ENCODE data around the gene DCUN1D2. TPM values are rescaled to one million over a fixed set of nuclear protein-coding genes. Genes with fewer than 3 reads are reported as not detected.

The DCUN1D2 gene
- total RNA-seq = 9.9 and 12.9 TPM in 2 replicates

DNA sequence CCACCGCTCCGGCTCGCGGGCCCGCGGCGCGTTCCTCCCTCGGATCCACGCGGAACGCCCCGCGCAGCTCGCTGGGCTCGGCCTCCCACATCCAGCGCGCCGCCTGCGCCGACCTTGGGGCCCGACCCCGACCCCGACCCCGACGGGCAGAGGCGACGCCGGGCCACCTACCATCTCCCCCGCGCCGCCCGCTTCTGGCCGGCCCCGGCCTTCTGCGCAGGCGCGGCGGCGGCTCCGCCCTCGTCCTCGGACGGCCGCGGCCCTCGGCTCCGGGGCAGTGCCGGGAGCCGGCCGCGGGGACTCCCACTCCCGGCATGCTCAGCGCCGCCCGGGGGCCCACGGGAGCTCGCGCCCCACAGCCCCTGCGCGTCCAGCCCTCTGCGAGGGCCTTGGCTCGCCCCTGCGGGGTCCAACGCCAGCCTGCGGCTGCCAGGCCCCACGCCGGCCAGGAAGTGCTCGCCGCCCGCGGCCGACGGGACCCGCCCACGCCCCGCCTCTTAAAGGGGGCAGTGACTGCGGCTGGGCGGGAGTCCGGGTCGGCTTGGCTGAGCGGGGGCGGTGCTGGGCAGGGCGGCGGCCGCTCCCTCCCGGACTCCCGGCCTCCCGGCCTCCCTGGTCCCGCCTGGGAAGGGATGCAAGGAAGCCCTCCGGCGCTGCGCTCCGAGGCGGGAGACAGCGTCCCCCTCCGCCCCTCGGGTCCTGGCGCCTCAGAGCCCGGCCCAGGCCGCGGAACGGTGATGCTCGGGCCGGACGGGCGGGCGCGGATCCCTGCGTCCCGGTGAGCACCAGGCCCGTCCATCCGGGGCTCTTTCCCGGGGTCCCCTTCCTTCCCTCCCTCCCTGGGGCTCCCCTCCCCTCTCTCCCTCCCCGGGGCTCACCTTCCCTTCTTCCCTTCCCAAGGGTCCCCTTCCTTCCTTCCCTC is at the start of gene DCUN1D2:
TSS of gene DCUN1D2 (minus strand) at position 216 of the 922 bp plus-strand sequence. CDS start at position 174, 42 bp downstream.
- Histone ChIP-seq H3K27me3 (ENCODE audit: control insufficient read depth, insufficient read depth, low read length) (no peaks in the 10 kb centered on the region), H3K4me3 (ENCODE audit: low read depth, low read length) (peak within 1 kb of the TSS; percentile 88), H3K36me3 (ENCODE audit: control insufficient read depth, insufficient read depth, low read length) (peaks cover 1% of the 10 kb centered on the region)
- TF ChIP-seq, protein P1, sequence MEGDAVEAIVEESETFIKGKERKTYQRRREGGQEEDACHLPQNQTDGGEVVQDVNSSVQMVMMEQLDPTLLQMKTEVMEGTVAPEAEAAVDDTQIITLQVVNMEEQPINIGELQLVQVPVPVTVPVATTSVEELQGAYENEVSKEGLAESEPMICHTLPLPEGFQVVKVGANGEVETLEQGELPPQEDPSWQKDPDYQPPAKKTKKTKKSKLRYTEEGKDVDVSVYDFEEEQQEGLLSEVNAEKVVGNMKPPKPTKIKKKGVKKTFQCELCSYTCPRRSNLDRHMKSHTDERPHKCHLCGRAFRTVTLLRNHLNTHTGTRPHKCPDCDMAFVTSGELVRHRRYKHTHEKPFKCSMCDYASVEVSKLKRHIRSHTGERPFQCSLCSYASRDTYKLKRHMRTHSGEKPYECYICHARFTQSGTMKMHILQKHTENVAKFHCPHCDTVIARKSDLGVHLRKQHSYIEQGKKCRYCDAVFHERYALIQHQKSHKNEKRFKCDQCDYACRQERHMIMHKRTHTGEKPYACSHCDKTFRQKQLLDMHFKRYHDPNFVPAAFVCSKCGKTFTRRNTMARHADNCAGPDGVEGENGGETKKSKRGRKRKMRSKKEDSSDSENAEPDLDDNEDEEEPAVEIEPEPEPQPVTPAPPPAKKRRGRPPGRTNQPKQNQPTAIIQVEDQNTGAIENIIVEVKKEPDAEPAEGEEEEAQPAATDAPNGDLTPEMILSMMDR (IDR thresholded peaks at IDR 0.05; ENCODE audit: insufficient read depth, low read length, poor library complexity, severe bottlenecking) = no peak
- DNase-seq (ENCODE audit: low read depth) = peak; percentile 74

DNA sequence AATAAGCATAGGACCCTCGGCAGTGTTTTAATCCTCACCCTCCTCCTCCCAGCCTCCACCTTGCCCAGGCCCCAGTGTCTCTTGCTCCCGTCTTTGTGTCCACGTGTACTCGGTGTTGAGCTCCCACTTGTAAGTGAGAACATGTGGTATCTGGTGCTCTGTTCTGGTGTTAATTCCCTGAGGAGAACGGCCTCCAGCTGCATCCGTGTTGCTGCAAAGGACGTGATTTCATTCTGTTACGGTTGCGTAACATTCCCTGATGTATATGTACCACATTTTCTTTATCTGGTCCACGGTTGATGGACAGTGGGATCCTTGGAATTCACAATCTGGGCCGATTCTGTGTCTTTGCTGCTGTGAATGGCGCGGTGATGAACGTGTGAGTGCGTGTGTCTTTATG is 49.3 kb upstream of the DCUN1D2 start:
- TF ChIP-seq, protein P1 (IDR thresholded peaks at IDR 0.05; ENCODE audit: insufficient read depth, low read length, poor library complexity, severe bottlenecking) = no peak
- Histone ChIP-seq H3K4me3 (ENCODE audit: low read depth, low read length) (no peak overlapping the region), H3K36me3 (ENCODE audit: control insufficient read depth, insufficient read depth, low read length) (no peaks in the 10 kb centered on the region), H3K27me3 (ENCODE audit: control insufficient read depth, insufficient read depth, low read length) (no peaks in the 10 kb centered on the region)
- no peak for DNase-seq (ENCODE audit: low read depth)

DNA sequence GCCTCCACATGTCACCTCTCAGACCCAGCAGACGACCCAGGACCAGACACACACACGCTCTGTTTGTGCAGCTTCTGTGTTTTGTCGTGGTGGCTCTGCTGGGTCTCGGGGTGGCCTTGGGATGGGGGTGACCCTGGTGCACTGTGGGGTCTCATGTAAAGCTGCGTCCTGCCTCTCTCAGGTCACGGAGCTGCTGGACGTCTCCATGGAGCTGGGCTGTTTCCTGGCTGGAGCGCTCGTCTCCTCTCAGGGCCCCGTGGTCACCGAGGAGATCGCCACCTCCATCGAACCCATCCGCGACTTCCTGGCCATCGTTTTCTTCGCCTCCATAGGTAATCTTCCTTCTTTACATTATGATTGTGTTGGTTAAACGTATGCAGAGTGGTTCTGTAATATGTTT is 48.7 kb upstream of the DCUN1D2 start:
- H3K36me3 ChIP-seq (ENCODE audit: control insufficient read depth, insufficient read depth, low read length) = no peaks in the 10 kb centered on the region

DNA sequence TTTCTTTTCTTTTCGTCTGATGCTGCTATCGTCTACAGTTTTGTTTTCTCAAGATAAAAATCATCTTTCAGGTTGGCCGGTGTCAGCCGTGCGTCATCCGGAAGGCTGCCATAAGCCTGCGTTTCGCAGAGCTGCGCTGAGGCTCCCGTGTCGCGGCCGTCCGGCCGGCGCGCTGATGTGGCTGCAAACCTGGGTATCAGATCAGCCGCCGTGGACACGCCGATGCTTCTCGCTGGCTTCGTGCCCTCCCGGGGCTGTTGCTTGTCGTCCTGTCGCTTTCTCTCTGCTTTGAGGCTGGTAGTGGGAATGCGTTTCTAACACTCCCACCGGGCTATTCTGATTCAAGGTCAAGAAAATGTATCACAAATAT is 48.2 kb upstream of the DCUN1D2 start:
- TF ChIP-seq, protein P1 (IDR thresholded peaks at IDR 0.05; ENCODE audit: insufficient read depth, low read length, poor library complexity, severe bottlenecking) = no peak
- H3K4me3 ChIP-seq (ENCODE audit: low read depth, low read length) = no peak overlapping the region

More for the DNA sequence above, 48.7 kb upstream of the DCUN1D2 start:
- Histone ChIP-seq H3K27me3 (ENCODE audit: control insufficient read depth, insufficient read depth, low read length) (no peaks in the 10 kb centered on the region), H3K4me3 (ENCODE audit: low read depth, low read length) (no peak overlapping the region)
- TF ChIP-seq, protein P1 (IDR thresholded peaks at IDR 0.05; ENCODE audit: insufficient read depth, low read length, poor library complexity, severe bottlenecking) = no peak
- DNase-seq (ENCODE audit: low read depth) = no peak

DNA sequence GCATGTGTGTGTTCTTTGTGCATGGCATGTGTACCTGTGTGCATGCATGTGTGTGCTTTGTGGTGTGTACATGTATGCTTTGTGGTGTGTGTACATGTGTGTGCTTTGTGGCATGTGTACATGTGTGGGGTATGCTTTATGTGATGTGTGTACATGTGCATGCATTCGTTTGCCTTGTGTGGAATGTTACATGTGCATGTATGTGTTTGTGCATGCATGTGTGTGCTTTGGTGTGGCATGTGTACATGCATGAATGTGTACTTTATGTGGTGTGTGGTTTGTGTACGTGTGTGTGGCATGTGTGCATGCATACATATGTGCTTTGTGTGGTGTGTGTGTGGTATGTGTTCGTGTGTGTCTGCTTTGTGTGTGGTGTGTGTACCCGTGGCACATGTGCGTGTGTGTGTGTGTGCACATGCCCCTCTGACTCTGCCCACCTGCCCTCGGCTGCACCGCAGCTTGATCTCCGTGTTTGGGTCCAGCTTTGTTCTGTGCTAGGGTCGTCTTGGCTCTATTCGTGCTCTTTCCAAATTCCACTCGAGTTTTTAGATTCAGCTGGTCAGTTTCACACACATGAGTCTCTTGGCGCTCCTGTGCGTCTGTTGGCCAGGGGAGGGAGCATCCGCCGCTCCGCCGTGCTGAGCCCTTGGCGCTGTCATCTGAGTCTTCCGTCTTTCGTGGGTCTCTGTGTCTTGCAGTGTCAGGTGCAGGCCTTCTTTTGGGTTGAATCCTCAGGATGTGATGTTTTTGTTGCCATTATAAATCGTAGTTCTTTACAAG is 47.6 kb upstream of the DCUN1D2 start:
- H3K27me3 ChIP-seq (ENCODE audit: control insufficient read depth, insufficient read depth, low read length) = no peaks in the 10 kb centered on the region
- H3K36me3 ChIP-seq (ENCODE audit: control insufficient read depth, insufficient read depth, low read length) = no peaks in the 10 kb centered on the region
- no peak for DNase-seq (ENCODE audit: low read depth)
- no peak overlapping the region for H3K4me3 ChIP-seq (ENCODE audit: low read depth, low read length)
- TF ChIP-seq, protein P1 (IDR thresholded peaks at IDR 0.05; ENCODE audit: insufficient read depth, low read length, poor library complexity, severe bottlenecking) = no peak

More for the DNA sequence above, 48.2 kb upstream of the DCUN1D2 start:
- no peaks in the 10 kb centered on the region for H3K36me3 ChIP-seq (ENCODE audit: control insufficient read depth, insufficient read depth, low read length)
- DNase-seq (ENCODE audit: low read depth) = no peak
- H3K27me3 ChIP-seq (ENCODE audit: control insufficient read depth, insufficient read depth, low read length) = no peaks in the 10 kb centered on the region

All from kidney epithelial cell (primary cell).